ENCODE measurements around the gene ADI1.

The ADI1 gene

DNA sequence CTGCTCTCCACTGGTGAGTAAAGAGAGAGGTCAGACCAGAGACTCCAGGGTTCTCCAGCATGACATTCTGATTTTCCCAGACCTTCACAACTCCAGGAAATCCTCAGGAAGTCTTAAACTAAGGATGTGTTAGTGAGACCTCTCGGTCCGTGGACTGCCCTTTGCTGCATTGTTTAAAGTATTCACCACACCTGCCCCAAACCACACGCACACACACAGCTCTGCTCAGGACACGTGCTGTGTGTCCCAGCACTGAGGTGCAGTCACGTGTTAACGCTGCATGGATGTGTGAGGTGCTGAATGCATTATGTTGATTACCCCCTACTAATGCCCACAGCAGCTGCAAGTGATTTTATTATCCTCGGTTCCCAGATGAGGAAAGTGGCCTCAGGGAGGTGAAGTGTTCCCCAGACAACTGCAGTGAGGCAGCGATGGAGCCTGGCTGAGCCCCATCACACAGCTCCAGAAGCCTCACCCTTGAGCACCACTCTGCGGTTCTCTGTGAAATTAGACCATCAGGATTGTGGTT is 71.5 kb downstream of the ADI1 start:
- TF ChIP-seq, protein P1, sequence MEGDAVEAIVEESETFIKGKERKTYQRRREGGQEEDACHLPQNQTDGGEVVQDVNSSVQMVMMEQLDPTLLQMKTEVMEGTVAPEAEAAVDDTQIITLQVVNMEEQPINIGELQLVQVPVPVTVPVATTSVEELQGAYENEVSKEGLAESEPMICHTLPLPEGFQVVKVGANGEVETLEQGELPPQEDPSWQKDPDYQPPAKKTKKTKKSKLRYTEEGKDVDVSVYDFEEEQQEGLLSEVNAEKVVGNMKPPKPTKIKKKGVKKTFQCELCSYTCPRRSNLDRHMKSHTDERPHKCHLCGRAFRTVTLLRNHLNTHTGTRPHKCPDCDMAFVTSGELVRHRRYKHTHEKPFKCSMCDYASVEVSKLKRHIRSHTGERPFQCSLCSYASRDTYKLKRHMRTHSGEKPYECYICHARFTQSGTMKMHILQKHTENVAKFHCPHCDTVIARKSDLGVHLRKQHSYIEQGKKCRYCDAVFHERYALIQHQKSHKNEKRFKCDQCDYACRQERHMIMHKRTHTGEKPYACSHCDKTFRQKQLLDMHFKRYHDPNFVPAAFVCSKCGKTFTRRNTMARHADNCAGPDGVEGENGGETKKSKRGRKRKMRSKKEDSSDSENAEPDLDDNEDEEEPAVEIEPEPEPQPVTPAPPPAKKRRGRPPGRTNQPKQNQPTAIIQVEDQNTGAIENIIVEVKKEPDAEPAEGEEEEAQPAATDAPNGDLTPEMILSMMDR (IDR thresholded peaks at IDR 0.05; ENCODE audit: low read depth, low read length): no peak
- DNase-seq (ENCODE audit: low read depth in 2 of 2): peak in 1 of 2 donors; percentile 8

More for the DNA sequence above, 71.5 kb downstream of the ADI1 start:
- no peak overlapping the region for H3K4me3 ChIP-seq (replicated peaks in 1 of 2; ENCODE audit: low read depth in 2 of 2, low read length in 2 of 2)
